HepG2 (cell line): ENCODE results near the gene CHST12. TPM values are rescaled to one million over a fixed set of nuclear protein-coding genes. Genes with fewer than 3 reads are reported as not detected.

Source experiments
- ATAC-seq: fragments of 200-7000 bp; cut with Tn5 transposase; 3 replicates; pipeline ENCODE4 v1.9.1; 2020; ENCODE audit warnings: mild to moderate bottlenecking, moderate library complexity
- BruUV-seq: library from RNA; stranded (reverse); fragments of 400-500 nt; replicated peaks from 2 replicates; lab custom pipeline; 2021; lab: Mats Ljungman, UMichigan
- CTCF ChIA-PET: fragments of 300-600 bp; formaldehyde crosslinking; extraction: SDS; loops from one replicate; lab custom pipeline; 2021; ENCODE audit warnings: low total read pairs, inconsistent platforms, low intra/inter-chr PET ratio; lab: Yijun Ruan, JAX
- POLR2A ChIA-PET: fragments of 350-600 bp; sonication (Branson Sonifier 250); formaldehyde crosslinking; loops from one replicate; lab custom pipeline; 2020; ENCODE audit warnings: antibody characterized with exemption, inconsistent platforms; lab: Yijun Ruan, JAX
- DNase-seq: peaks from one replicate; pipeline ENCODE4 v3.0.0-alpha.2; 2015; ENCODE audit warnings: low spot score
- FAIRE-seq: peaks from 3 replicates; lab custom pipeline; 2011; peaks lifted over from hg19 to GRCh38; lab: Jason Lieb, UNC
- H2AFZ ChIP-seq: one replicate; pipeline ENCODE4 v1.6.1; 2011; ENCODE audit warnings: low read length, inconsistent platforms
- H3K27ac ChIP-seq: fragments of 300-600 bp; 3 replicates; pipeline ENCODE4 v1.8.0; 2011; ENCODE audit warnings: mixed run types, mild to moderate bottlenecking, mixed read lengths, low read length, inconsistent platforms; ENCODE audit not compliant: insufficient read depth; ENCODE audit errors: extremely low read length
- H3K27me3 ChIP-seq, 2 experiments: fragments of 200-600 bp in 1 of 2; 2 replicates in 1 of 2; 3 replicates in 1 of 2; pipeline versions ENCODE4 v1.6.0 to v1.8.0; 2011; ENCODE audit warnings: low read length in 2 of 2, mild to moderate bottlenecking in 2 of 2, moderate library complexity in 2 of 2, inconsistent platforms in 1 of 2; ENCODE audit not compliant: insufficient read depth in 2 of 2, control insufficient read depth in 1 of 2
- H3K36me3 ChIP-seq, 2 experiments: fragments of 200-600 bp in 1 of 2; replicated peaks in 1 of 2; 2 replicates in 1 of 2; 3 replicates in 1 of 2; pipeline versions ENCODE4 v1.5.1 to v1.8.0; 2011; ENCODE audit warnings: low read length in 2 of 2, inconsistent platforms in 1 of 2; ENCODE audit not compliant: insufficient read depth in 2 of 2, control insufficient read depth in 1 of 2
- H3K4me1 ChIP-seq: 2 replicates; pipeline ENCODE4 v1.5.1; 2012; ENCODE audit warnings: low read length, inconsistent platforms; ENCODE audit not compliant: insufficient read depth
- H3K4me2 ChIP-seq: 2 replicates; pipeline ENCODE4 v1.6.0; 2011; ENCODE audit warnings: low read depth, low read length, inconsistent platforms
- H3K4me3 ChIP-seq, 3 experiments: fragments of 200-600 bp in 1 of 3; sonication (generic), shearing (Covaris generic) in 1 of 3; replicated peaks in 1 of 3; 2 replicates each; pipeline ENCODE4 v1.5.1; 2011 to 2016; ENCODE audit warnings: low read length in 3 of 3, inconsistent platforms in 2 of 3, low read depth in 2 of 3, mild to moderate bottlenecking in 2 of 3, control low read depth in 1 of 3, mixed read lengths in 1 of 3; ENCODE audit not compliant: insufficient read depth in 1 of 3
- H3K79me2 ChIP-seq: one replicate; pipeline ENCODE4 v1.6.1; 2011; ENCODE audit warnings: low read length, inconsistent platforms; ENCODE audit not compliant: insufficient read depth
- H3K9ac ChIP-seq: 2 replicates; pipeline ENCODE4 v1.6.0; 2011; ENCODE audit warnings: mild to moderate bottlenecking, low read depth, low read length, inconsistent platforms; ENCODE audit not compliant: insufficient read depth
- H3K9me3 ChIP-seq: 2 replicates; pipeline ENCODE4 v1.5.1; 2012; ENCODE audit warnings: mild to moderate bottlenecking, low read length
- H4K20me1 ChIP-seq: 2 replicates; pipeline ENCODE4 v1.6.0; 2011; ENCODE audit warnings: inconsistent platforms, mild to moderate bottlenecking, low read length, moderate library complexity; ENCODE audit not compliant: insufficient read depth
- AGO2 ChIP-seq: fragments of 200-400 bp; formaldehyde crosslinking; optimal IDR thresholded peaks from 2 replicates; pipeline ENCODE3; 2017; ENCODE audit warnings: mild to moderate bottlenecking, low read depth, low read length, moderate library complexity
- CBFB ChIP-seq: sonication (generic); formaldehyde crosslinking; IDR thresholded peaks from 2 replicates; pipeline ENCODE4 v1.4.0; 2020; ENCODE audit warnings: missing genetic modification reagents
- CREB3 ChIP-seq: sonication (generic); formaldehyde crosslinking; IDR thresholded peaks from 2 replicates; pipeline ENCODE4 v1.5.0; 2020; ENCODE audit warnings: missing genetic modification reagents
- FOSL1 ChIP-seq: sonication (generic); formaldehyde crosslinking; IDR thresholded peaks from 2 replicates; pipeline ENCODE4 v1.9.0; 2021; ENCODE audit warnings: missing genetic modification reagents, borderline replicate concordance
- FOXM1 ChIP-seq: sonication (generic); formaldehyde crosslinking; IDR thresholded peaks from 2 replicates; pipeline ENCODE4 v1.5.0; 2020; ENCODE audit warnings: missing genetic modification reagents
- NCOA1 ChIP-seq: sonication (generic); formaldehyde crosslinking; IDR thresholded peaks from 2 replicates; pipeline ENCODE4 v1.9.0; 2021; ENCODE audit warnings: missing genetic modification reagents
- NFE2L2 ChIP-seq: fragments of 150-350 bp; IDR thresholded peaks from 2 replicates; pipeline ENCODE4 v1.6.1; 2014; ENCODE audit warnings: low read length
- NFIB ChIP-seq: sonication (generic); formaldehyde crosslinking; IDR thresholded peaks from 2 replicates; pipeline ENCODE4 v1.9.0; 2021; ENCODE audit warnings: missing genetic modification reagents, mild to moderate bottlenecking, borderline replicate concordance
- NFKB2 ChIP-seq: sonication (generic); formaldehyde crosslinking; IDR thresholded peaks from 2 replicates; pipeline ENCODE4 v1.4.0; 2020; ENCODE audit warnings: missing genetic modification reagents, borderline replicate concordance
- PITX1 ChIP-seq: sonication (generic); formaldehyde crosslinking; IDR thresholded peaks from 2 replicates; pipeline ENCODE4 v1.5.1; 2020; ENCODE audit warnings: mild to moderate bottlenecking, missing genetic modification reagents
- SETDB1 ChIP-seq: sonication (generic); formaldehyde crosslinking; IDR thresholded peaks from 2 replicates; pipeline ENCODE4 v1.5.1; 2020; ENCODE audit warnings: missing genetic modification reagents, mild to moderate bottlenecking, borderline replicate concordance
- TCF7L2 ChIP-seq: IDR thresholded peaks from 2 replicates; pipeline ENCODE4 v1.6.1; 2011; ENCODE audit warnings: mild to moderate bottlenecking, low read depth, low read length, moderate library complexity
- THRA ChIP-seq: sonication (generic); formaldehyde crosslinking; IDR thresholded peaks from 2 replicates; pipeline ENCODE4 v1.4.0; 2020; ENCODE audit warnings: missing genetic modification reagents, borderline replicate concordance
- ZBTB3 ChIP-seq: sonication (generic); formaldehyde crosslinking; IDR thresholded peaks from 2 replicates; pipeline ENCODE4 v1.4.0; 2020; ENCODE audit warnings: low read depth, mild to moderate bottlenecking, moderate library complexity, missing genetic modification reagents, borderline replicate concordance
- ZBTB42 ChIP-seq: sonication (generic); formaldehyde crosslinking; IDR thresholded peaks from 2 replicates; pipeline ENCODE4 v1.5.0; 2020; ENCODE audit warnings: mild to moderate bottlenecking, missing genetic modification reagents
- ZFP90 ChIP-seq: sonication (generic); formaldehyde crosslinking; IDR thresholded peaks from 2 replicates; pipeline ENCODE4 v1.8.0; 2022; ENCODE audit warnings: missing genetic modification reagents, mild to moderate bottlenecking, inconsistent platforms, borderline replicate concordance
- ZNF780A ChIP-seq: sonication (generic); formaldehyde crosslinking; IDR thresholded peaks from 2 replicates; pipeline ENCODE4 v1.8.0; 2022; ENCODE audit warnings: mild to moderate bottlenecking, missing genetic modification reagents, moderate library complexity
- ZNF781 ChIP-seq: sonication (generic); formaldehyde crosslinking; IDR thresholded peaks from 2 replicates; pipeline ENCODE4 v1.5.1; 2020; ENCODE audit warnings: borderline replicate concordance, mild to moderate bottlenecking, missing genetic modification reagents; ENCODE audit errors: not compliant biosample characterization
- WGBS: methylation state at CpG from one replicate; pipeline ENCODE4 v1.1.6; 2017; ENCODE audit warnings: low lambda C conversion rate; 5-methylcytosine and 5-hydroxymethylcytosine counted together
- in situ Hi-C: cut with HindIII; loops from 2 replicates; pipeline ENCODE4 v1.10.0; 2017; ENCODE audit warnings: low pct_unique_long_range_greater_than_20kb; ENCODE audit not compliant: extremely low pct_ligation_motif_present
- intact Hi-C: fragments of 100-400 bp; cut with micrococcal nuclease; formaldehyde crosslinking; loops from one replicate; pipeline ENCODE4 v1.10.0; 2022; ENCODE audit not compliant: unreplicated experiment
- polyA plus RNA-seq, 8 experiments: library from polyadenylated mRNA; depleted of rRNA in 3 of 8; stranded (reverse) in 7 of 8; unstranded in 1 of 8; fragments of >200 nt; fragmentation: Illumina TruSeq in 4 of 8; extraction: Trizol in 4 of 8; gene quantifications; 2 replicates each; pipeline versions ENCODE4 v1.2.1 to v1.2.3, GENCODE V29; 2011 to 2016; ENCODE audit warnings: low read depth in 4 of 8, missing spikeins in 1 of 8, mixed read lengths in 1 of 8; ENCODE audit not compliant: insufficient read depth in 1 of 8
- total RNA-seq, 5 experiments: library from RNA; depleted of rRNA; stranded (reverse); fragments of >200 nt; fragmentation: Illumina TruSeq; extraction: Trizol; gene quantifications; 2 replicates each; pipeline ENCODE4 v1.2.3, GENCODE V29; 2016; ENCODE audit warnings: low read depth in 1 of 5

The CHST12 gene
- total and polyA plus RNA-seq, 2 of the 13 experiments (the other 11 are each of a cell fraction or from before 2014, with no cell fraction given): 6.4 to 15.8 TPM

DNA sequence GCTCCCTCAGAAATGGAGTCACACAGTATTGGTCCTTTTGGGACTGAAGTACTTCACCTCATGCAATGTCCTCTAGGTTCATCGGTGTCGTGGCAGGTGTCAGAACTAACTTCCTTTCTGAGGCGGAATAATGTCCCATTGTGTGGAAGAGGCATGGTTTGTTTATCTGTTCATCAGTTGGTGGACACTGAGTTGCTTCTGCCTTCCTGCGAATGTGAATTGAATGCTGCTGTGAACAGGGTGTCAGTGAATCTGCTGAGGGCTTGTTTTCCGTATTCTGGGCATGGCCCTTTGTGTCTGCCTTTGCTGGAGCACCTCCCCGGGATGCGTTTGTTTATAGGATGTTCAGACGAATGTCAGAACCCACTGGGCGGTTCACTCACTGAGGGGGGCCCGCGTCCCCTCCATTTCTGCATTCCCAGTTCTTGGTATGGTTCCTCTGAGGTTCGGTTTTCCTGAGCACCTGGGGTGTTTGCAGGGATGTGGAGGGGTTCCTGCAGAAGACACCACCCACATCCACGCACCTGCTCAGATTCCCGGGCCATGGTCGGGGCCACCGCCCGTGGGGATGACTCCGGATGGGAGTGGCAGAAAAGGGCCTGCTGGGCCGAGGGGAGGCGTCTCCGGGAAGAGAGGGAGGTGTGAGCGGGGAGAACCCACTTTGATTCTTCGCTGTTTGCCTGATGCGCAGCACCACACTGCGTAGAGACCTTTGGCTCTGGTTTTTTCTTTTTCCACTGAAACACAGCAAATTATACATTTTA, 33.1 kb downstream of the CHST12 start:
- TF ChIP-seq NCOA1 (CRISPR knock-in tag) (no peak), ZBTB3 (CRISPR knock-in tag) (no peak), THRA (no peak), ZBTB42 (CRISPR knock-in tag) (no peak), TCF7L2 (no peak), SETDB1 (CRISPR knock-in tag) (no peak), NFE2L2 (no peak), CREB3 (no peak), NFKB2 (CRISPR knock-in tag) (no peak), AGO2 (no peak), ZNF780A (CRISPR knock-in tag) (no peak), CBFB (no peak), FOXM1 (CRISPR knock-in tag) (no peak), ZNF781 (no peak), PITX1 (CRISPR knock-in tag) (no peak), NFIB (CRISPR knock-in tag) (no peak), FOSL1 (CRISPR knock-in tag) (no peak), ZFP90 (no peak)
- DNase-seq: no peak

More for the DNA sequence above, 33.1 kb downstream of the CHST12 start:
- no peaks in the 10 kb centered on the region; the same call in 1 of the 2 replicates for H4K20me1 ChIP-seq
- peaks cover 21% of the 10 kb centered on the region for H3K4me1 ChIP-seq
- H2AFZ ChIP-seq: no peak overlapping the region
- no peak overlapping the region for H3K4me3 ChIP-seq
- no peak overlapping the region for H3K4me2 ChIP-seq
- H3K79me2 ChIP-seq: peaks cover under 1% of the 10 kb centered on the region
- no peaks in the 10 kb centered on the region for H3K27me3 ChIP-seq
- no peaks in the 10 kb centered on the region for H3K9me3 ChIP-seq
- FAIRE-seq (no peak), ATAC-seq (no peak)
- POLR2A ChIA-PET: interaction anchor here (0.6 kb wide), 1 partner anchor 13 kb away, joined by 3 read pairs; no protein-coding TSS in a partner anchor
- no peak overlapping the region for H3K27ac ChIP-seq
- BruUV-seq: no TSS peak
- in situ Hi-C loops (loop anchor here (10.0 kb wide), 1 partner anchor 52 kb away; no protein-coding TSS in a partner anchor), intact Hi-C loops (no loop called here)
- peaks cover 9 to 23% of the 10 kb centered on the region in 2 experiments for H3K36me3 ChIP-seq
- no peak overlapping the region for H3K9ac ChIP-seq
- CTCF ChIA-PET: no interaction called here
- 91% methylated on average over 24 of the region's 25 CpGs for WGBS
